Activated CD8-positive, alpha-beta T cell treated with anti-CD3 and anti-CD28 coated beads for 36 hours (primary cell): ENCODE measurements around the gene C1orf232. TPM values are rescaled to one million over a fixed set of nuclear protein-coding genes. Genes with fewer than 3 reads are reported as not detected.

ENCODE experiments used
- ATAC-seq: fragments of 200-7000 bp; cut with Tn5 transposase; one replicate; pipeline ENCODE4 v1.10.0; 2021; ENCODE audit warnings: mild to moderate bottlenecking, moderate library complexity
- CTCF ChIA-PET: fragments of 350-600 bp; sonication (Branson Sonifier 250); formaldehyde crosslinking; loops from one replicate; lab custom pipeline; 2021; ENCODE audit warnings: antibody characterized with exemption; lab: Charles Lee
- POLR2A ChIA-PET: fragments of 350-600 bp; sonication (Branson Sonifier 250); formaldehyde crosslinking; loops from one replicate; lab custom pipeline; 2021; ENCODE audit warnings: antibody characterized with exemption; lab: Charles Lee
- DNase-seq: peaks from one replicate; pipeline ENCODE4 v3.0.0-alpha.2; 2020
- H3K27ac Mint-ChIP-seq: one replicate; pipeline ENCODE4 v1.8.0; 2021; ENCODE audit warnings: mild to moderate bottlenecking, mixed read lengths
- H3K27me3 Mint-ChIP-seq: one replicate; pipeline ENCODE4 v1.8.0; 2021; ENCODE audit warnings: mixed read lengths
- H3K36me3 Mint-ChIP-seq: one replicate; pipeline ENCODE4 v1.8.0; 2021; ENCODE audit warnings: low read depth, mixed read lengths
- H3K4me1 Mint-ChIP-seq: one replicate; pipeline ENCODE4 v1.8.0; 2021; ENCODE audit warnings: low read depth, mixed read lengths
- H3K4me3 Mint-ChIP-seq: one replicate; pipeline ENCODE4 v1.8.0; 2021; ENCODE audit warnings: mild to moderate bottlenecking, moderate library complexity, mixed read lengths
- H3K9me3 Mint-ChIP-seq: one replicate; pipeline ENCODE4 v1.8.0; 2021; ENCODE audit warnings: mixed read lengths
- intact Hi-C: fragments of 100-400 bp; cut with micrococcal nuclease; formaldehyde crosslinking; loops from one replicate; pipeline ENCODE4 v1.10.0; 2022
- total RNA-seq, 2 experiments: library from RNA; stranded (reverse); gene quantifications; one replicate each; pipeline ENCODE4 v1.2.3, GENCODE V29; 2021
- TF ChIP-seq, protein P1 (sequence below): fragments of 200-600 bp; IDR thresholded peaks from one replicate; pipeline ENCODE4 v1.8.0; 2022; ENCODE audit warnings: antibody characterized with exemption, mild to moderate bottlenecking

The C1orf232 gene
- total RNA-seq, 2 experiments from 2014 or later: not detected

DNA sequence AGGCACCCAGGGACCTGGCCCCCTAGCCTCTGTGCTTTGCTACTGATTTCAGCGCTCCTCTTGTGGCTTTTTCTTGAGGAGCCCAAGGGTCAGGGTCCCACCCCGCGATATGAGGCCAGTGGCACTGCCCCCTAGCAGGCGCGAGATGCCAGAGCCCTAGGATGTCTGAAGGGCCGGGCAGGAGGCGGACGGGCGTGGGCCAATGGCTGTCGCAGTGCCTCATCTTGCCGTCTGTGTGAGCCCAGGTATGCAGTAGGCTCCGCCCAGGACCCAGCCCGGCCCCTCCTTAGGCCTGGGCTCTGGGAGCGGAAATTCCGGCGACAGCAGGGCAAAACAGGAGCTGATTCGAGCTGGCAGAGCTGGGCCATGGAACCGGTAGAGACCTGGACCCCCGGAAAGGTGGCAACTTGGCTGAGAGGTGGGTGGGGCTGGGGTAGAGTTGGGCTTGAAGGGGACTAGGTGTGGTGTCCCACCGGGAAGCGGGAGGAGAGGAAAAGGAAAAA is 8.5 kb upstream of the C1orf232 start, which contains the start of gene CNKSR1:
Gene CNKSR1, plus strand, starts transcription at position 310 of the 503 bp plus-strand sequence. Its CDS starts 57 bp downstream, at position 367.
- H3K27ac Mint-ChIP-seq: no peak within 1 kb of the TSS
- DNase-seq (no peak), ATAC-seq (peak; percentile 30)
- H3K9me3 Mint-ChIP-seq: no peaks in the 10 kb centered on the region
- no peaks in the 10 kb centered on the region for H3K4me1 Mint-ChIP-seq
- POLR2A ChIA-PET: no interaction called here
- peaks cover 1% of the 10 kb centered on the region for H3K36me3 Mint-ChIP-seq
- no peak within 1 kb of the TSS for H3K4me3 Mint-ChIP-seq
- H3K27me3 Mint-ChIP-seq: no peaks in the 10 kb centered on the region
- CTCF ChIA-PET: interaction anchor here (1.0 kb wide), 1 partner anchor 187 kb away, joined by 3 read pairs; no protein-coding TSS in a partner anchor
- intact Hi-C loops: no loop called here
- TF ChIP-seq, protein P1, sequence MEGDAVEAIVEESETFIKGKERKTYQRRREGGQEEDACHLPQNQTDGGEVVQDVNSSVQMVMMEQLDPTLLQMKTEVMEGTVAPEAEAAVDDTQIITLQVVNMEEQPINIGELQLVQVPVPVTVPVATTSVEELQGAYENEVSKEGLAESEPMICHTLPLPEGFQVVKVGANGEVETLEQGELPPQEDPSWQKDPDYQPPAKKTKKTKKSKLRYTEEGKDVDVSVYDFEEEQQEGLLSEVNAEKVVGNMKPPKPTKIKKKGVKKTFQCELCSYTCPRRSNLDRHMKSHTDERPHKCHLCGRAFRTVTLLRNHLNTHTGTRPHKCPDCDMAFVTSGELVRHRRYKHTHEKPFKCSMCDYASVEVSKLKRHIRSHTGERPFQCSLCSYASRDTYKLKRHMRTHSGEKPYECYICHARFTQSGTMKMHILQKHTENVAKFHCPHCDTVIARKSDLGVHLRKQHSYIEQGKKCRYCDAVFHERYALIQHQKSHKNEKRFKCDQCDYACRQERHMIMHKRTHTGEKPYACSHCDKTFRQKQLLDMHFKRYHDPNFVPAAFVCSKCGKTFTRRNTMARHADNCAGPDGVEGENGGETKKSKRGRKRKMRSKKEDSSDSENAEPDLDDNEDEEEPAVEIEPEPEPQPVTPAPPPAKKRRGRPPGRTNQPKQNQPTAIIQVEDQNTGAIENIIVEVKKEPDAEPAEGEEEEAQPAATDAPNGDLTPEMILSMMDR: no peak

- Mint-ChIP-seq H3K4me1 (peaks cover 10% of the 10 kb centered on the region), H3K9me3 (no peaks in the 10 kb centered on the region), H3K27ac (no peak overlapping the region), H3K4me3 (no peak overlapping the region), H3K36me3 (peaks cover 8% of the 10 kb centered on the region), H3K27me3 (no peaks in the 10 kb centered on the region)
- ATAC-seq (no peak), DNase-seq (no peak)
- intact Hi-C loops: no loop called here
- ChIA-PET POLR2A (interaction anchor here (0.7 kb wide), 1 partner anchor 119 kb away, joined by 3 read pairs; no protein-coding TSS in a partner anchor), CTCF (interaction anchor here (1.2 kb wide), 1 partner anchor 145 kb away, joined by 4 read pairs; no protein-coding TSS in a partner anchor)
- TF ChIP-seq, protein P1: no peak
Measured at GRCh38 chr1:26175346-26175745, 6.6 kb upstream of the C1orf232 start.

DNA sequence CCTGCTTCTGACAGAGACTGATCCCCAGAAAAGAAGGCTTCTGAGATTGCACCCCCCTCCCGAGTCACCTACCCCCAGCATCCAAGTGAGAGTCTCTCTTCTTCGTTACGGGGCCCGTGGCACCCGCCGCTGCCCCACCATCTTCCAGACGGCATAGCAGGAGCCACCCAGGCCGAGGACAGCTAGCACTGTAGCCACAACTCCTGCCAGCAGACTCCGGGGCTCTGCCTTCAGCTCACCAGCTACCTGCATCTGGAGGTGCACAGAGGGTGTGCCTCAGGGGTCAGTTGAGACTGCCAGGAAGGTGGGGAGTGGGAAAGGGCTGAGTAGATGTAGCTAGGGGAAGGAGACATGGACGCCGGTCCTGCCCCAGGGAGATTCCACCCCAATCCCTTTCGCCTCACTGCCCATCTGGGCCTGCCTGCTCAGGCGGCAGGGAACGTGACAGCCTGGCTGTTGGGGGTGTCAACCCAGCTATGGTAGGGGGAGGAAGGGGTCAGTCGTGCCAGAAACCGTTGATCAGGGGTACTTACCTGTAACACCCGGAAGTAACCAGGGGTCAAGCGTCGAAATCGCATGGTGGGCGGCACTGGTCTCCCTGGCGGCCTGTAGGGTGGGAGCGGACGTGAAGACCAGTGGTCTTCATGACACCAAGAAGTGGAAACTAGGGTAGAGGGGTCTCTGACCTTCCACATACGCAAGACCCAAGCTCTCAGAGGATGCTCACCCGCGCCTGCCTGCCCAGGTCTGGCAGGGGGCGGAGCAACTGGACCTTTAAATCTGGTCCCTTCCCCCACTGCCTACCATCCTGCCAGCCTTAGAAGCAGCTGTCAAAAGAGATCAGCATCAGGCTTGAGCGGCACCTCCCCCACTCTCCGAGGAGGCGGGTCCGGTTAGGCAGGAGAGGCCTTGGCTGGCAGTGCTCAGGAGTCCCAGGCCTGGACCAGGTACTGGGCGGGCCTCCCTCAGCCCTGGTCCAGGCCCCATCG is 2.6 kb upstream of the C1orf232 start, which contains the start of gene ZNF593OS:
Gene ZNF593OS, minus strand, starts transcription at position 749 of the 989 bp plus-strand sequence. Its CDS starts 171 bp downstream, at position 578.
- Mint-ChIP-seq H3K36me3 (peaks cover 10% of the 10 kb centered on the region), H3K27ac (peak within 1 kb of the TSS; percentile 49)
- POLR2A ChIA-PET: interaction anchor here (0.8 to 1.0 kb wide), 2 partner anchors 9 to 38 kb away, joined by 3 read pairs; no protein-coding TSS in a partner anchor

GRCh38 chr1:26170472-26170821 is 1.7 kb upstream of the C1orf232 start:
- ChIA-PET CTCF (interaction anchor here (0.6 to 6.2 kb wide), 35 partner anchors 9 to 262 kb away, joined by 3 to 77 read pairs (median 5); partner anchors contain the start of genes CATSPER4, CEP85 and DHDDS), POLR2A (interaction anchor here (0.8 to 1.3 kb wide), 5 partner anchors 12 to 355 kb away, joined by 3 to 4 read pairs (median 3); partner anchors contain the start of gene FAM110D)
- H3K36me3 Mint-ChIP-seq: peaks cover 10% of the 10 kb centered on the region
- H3K9me3 Mint-ChIP-seq: no peaks in the 10 kb centered on the region
- DNase-seq: no peak
- no peaks in the 10 kb centered on the region for H3K27me3 Mint-ChIP-seq
- peak overlapping the region; percentile 90 for H3K27ac Mint-ChIP-seq
- TF ChIP-seq, protein P1: no peak
- intact Hi-C loops: no loop called here
- peaks cover 11% of the 10 kb centered on the region for H3K4me1 Mint-ChIP-seq
- ATAC-seq: no peak
- H3K4me3 Mint-ChIP-seq: peak overlapping the region; percentile 91

More for the DNA sequence above, 2.6 kb upstream of the C1orf232 start, which contains the start of gene ZNF593OS:
- Mint-ChIP-seq H3K4me1 (peaks cover 11% of the 10 kb centered on the region), H3K9me3 (no peaks in the 10 kb centered on the region), H3K27me3 (no peaks in the 10 kb centered on the region), H3K4me3 (peak within 1 kb of the TSS; percentile 91)
- DNase-seq (no peak), ATAC-seq (no peak)
- intact Hi-C loops: no loop called here
- TF ChIP-seq, protein P1: no peak
- CTCF ChIA-PET: interaction anchor here (1.0 to 6.2 kb wide), 6 partner anchors 27 to 150 kb away, joined by 3 to 77 read pairs (median 6); partner anchors contain the start of gene CEP85
